ENCODE results near the gene PINLYP.

DNA sequence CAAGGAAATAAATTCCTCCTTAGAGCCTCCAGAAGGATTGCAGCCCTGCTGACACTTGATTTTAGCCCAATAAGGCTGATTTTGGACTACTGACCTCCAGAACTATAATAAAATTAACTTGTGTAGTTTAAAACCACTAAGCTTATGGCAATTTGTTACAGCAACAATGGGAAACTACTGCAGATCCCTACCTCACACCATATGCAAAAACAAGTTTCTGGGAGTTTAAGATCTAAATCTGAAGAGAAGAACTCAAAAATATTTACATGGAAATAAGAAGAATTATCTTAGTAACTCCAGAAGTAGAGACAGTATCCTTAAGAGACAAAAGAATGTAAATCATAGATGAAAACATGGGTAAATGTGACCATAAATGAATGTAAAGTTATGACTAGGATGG, 36.7 kb upstream of the PINLYP start:
- TF ChIP-seq, protein P1, sequence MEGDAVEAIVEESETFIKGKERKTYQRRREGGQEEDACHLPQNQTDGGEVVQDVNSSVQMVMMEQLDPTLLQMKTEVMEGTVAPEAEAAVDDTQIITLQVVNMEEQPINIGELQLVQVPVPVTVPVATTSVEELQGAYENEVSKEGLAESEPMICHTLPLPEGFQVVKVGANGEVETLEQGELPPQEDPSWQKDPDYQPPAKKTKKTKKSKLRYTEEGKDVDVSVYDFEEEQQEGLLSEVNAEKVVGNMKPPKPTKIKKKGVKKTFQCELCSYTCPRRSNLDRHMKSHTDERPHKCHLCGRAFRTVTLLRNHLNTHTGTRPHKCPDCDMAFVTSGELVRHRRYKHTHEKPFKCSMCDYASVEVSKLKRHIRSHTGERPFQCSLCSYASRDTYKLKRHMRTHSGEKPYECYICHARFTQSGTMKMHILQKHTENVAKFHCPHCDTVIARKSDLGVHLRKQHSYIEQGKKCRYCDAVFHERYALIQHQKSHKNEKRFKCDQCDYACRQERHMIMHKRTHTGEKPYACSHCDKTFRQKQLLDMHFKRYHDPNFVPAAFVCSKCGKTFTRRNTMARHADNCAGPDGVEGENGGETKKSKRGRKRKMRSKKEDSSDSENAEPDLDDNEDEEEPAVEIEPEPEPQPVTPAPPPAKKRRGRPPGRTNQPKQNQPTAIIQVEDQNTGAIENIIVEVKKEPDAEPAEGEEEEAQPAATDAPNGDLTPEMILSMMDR (IDR thresholded peaks at IDR 0.05): no peak
- TF ChIP-seq POLR2A (IDR thresholded peaks at IDR 0.05): no peak
